ENCODE results near the gene INSIG1.
A peak's percentile ranks its signal among the peaks of the same experiment; 100 is the strongest.

GRCh38 chr7:155297517-155298287 lies at the start of gene INSIG1:
- no peak for TF ChIP-seq ELK1 (IDR thresholded peaks at IDR 0.05; ENCODE audit: borderline replicate concordance, low read depth, low read length)
- TF ChIP-seq, protein P1, sequence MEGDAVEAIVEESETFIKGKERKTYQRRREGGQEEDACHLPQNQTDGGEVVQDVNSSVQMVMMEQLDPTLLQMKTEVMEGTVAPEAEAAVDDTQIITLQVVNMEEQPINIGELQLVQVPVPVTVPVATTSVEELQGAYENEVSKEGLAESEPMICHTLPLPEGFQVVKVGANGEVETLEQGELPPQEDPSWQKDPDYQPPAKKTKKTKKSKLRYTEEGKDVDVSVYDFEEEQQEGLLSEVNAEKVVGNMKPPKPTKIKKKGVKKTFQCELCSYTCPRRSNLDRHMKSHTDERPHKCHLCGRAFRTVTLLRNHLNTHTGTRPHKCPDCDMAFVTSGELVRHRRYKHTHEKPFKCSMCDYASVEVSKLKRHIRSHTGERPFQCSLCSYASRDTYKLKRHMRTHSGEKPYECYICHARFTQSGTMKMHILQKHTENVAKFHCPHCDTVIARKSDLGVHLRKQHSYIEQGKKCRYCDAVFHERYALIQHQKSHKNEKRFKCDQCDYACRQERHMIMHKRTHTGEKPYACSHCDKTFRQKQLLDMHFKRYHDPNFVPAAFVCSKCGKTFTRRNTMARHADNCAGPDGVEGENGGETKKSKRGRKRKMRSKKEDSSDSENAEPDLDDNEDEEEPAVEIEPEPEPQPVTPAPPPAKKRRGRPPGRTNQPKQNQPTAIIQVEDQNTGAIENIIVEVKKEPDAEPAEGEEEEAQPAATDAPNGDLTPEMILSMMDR (conservative IDR thresholded peaks at IDR 0.05; ENCODE audit: low read depth, low read length): no peak
- 0 out of 2 replicates have a peak, but pooled peaks have one; percentile 25 for TF ChIP-seq CHD1 (IDR thresholded peaks at IDR 0.05; ENCODE audit: low read depth, low read length)
- TF ChIP-seq CEBPB (IDR thresholded peaks at IDR 0.05; ENCODE audit: low read depth, low read length): no peak
- no peak for TF ChIP-seq MAFK (IDR thresholded peaks at IDR 0.05; ENCODE audit: low read depth, low read length)
- TF ChIP-seq POLR2A (IDR thresholded peaks at IDR 0.05; ENCODE audit: low read depth, low read length): peak; percentile 94
- no peak for TF ChIP-seq RAD21 (IDR thresholded peaks at IDR 0.05; ENCODE audit: low read length)
- TF ChIP-seq NFE2L2 (IDR thresholded peaks at IDR 0.05; ENCODE audit: low read depth, low read length): no peak

Measured in IMR-90 (cell line).